AG09309 (cell line): ENCODE results near the gene GPR63.

Source experiments
- DNase-seq: peaks from one replicate; pipeline ENCODE4 v3.0.0-alpha.2; 2010; ENCODE audit warnings: low read depth
- H3K4me3 ChIP-seq: 2 replicates; pipeline ENCODE4 v1.5.1; 2011; ENCODE audit warnings: mild to moderate bottlenecking, low read depth, low read length, moderate library complexity; ENCODE audit not compliant: control insufficient read depth
- CTCF ChIP-seq: IDR thresholded peaks from 2 replicates; pipeline ENCODE4 v1.5.1; 2011; ENCODE audit warnings: mild to moderate bottlenecking, low read depth, low read length, inconsistent platforms; ENCODE audit not compliant: insufficient read depth, control insufficient read depth; ENCODE audit errors: missing control alignments

Gene GPR63

GRCh38 chr6:96811670-96812069 is 25.6 kb downstream of the GPR63 start:
- TF ChIP-seq CTCF, result no peak
- no peak for DNase-seq
- H3K4me3 ChIP-seq, result no peak overlapping the region

GRCh38 chr6:96811136-96811535 is 26.1 kb downstream of the GPR63 start:
- no peak for DNase-seq
- H3K4me3 ChIP-seq, result no peak overlapping the region
- TF ChIP-seq CTCF, result no peak

- no peak for TF ChIP-seq CTCF
- no peak overlapping the region for H3K4me3 ChIP-seq
- no peak for DNase-seq
These were observed 28.2 kb downstream of the GPR63 start for GRCh38 chr6:96809119-96809518.

GRCh38 chr6:96803106-96803481 is 34.2 kb downstream of the GPR63 start:
- no peak overlapping the region for H3K4me3 ChIP-seq
- no peak for DNase-seq
- TF ChIP-seq CTCF, result no peak

GRCh38 chr6:96795481-96795880 is 41.8 kb downstream of the GPR63 start:
- no peak for TF ChIP-seq CTCF
- DNase-seq, result no peak
- no peak overlapping the region for H3K4me3 ChIP-seq

- no peak for DNase-seq
- no peak overlapping the region for H3K4me3 ChIP-seq
- TF ChIP-seq CTCF, result no peak
These were observed 42.3 kb downstream of the GPR63 start for GRCh38 chr6:96794980-96795379.

GRCh38 chr6:96792561-96793190 is 44.6 kb downstream of the GPR63 start:
- no peak for DNase-seq
- H3K4me3 ChIP-seq, result no peak overlapping the region
- no peak for TF ChIP-seq CTCF
